Astrocyte (in vitro differentiated cells and primary cell): ENCODE results near the gene PPP1R12C. TPM values are rescaled to one million over a fixed set of nuclear protein-coding genes. Genes with fewer than 3 reads are reported as not detected.

Experiments used
- DNase-seq: peaks from one replicate; pipeline ENCODE4 v3.0.0-alpha.2; 2010; ENCODE audit warnings: low read depth
- FAIRE-seq: peaks from 2 replicates; lab custom pipeline; 2011; peaks lifted over from hg19 to GRCh38; lab: Jason Lieb, UNC
- H2AFZ ChIP-seq: 2 replicates; pipeline ENCODE4 v1.6.0; 2012; ENCODE audit warnings: low read depth, low read length, inconsistent platforms
- H3K27ac ChIP-seq: 2 replicates; pipeline ENCODE4 v1.5.1; 2011; ENCODE audit warnings: low read depth, low read length, inconsistent platforms
- H3K27me3 ChIP-seq: 2 replicates; pipeline ENCODE4 v1.6.0; 2011; ENCODE audit warnings: low read length, inconsistent platforms; ENCODE audit not compliant: insufficient read depth
- H3K36me3 ChIP-seq: 2 replicates; pipeline ENCODE4 v1.5.1; 2011; ENCODE audit warnings: low read length, inconsistent platforms; ENCODE audit not compliant: insufficient read depth
- H3K4me1 ChIP-seq: 2 replicates; pipeline ENCODE4 v1.5.1; 2011; ENCODE audit warnings: low read length, inconsistent platforms; ENCODE audit not compliant: insufficient read depth
- H3K4me2 ChIP-seq: 2 replicates; pipeline ENCODE4 v1.6.0; 2012; ENCODE audit warnings: low read length, inconsistent platforms
- H3K4me3 ChIP-seq: 2 replicates; pipeline ENCODE4 v1.5.1; 2011; ENCODE audit warnings: low read depth, mild to moderate bottlenecking, low read length, inconsistent platforms; ENCODE audit not compliant: insufficient read depth
- H3K79me2 ChIP-seq: 2 replicates; pipeline ENCODE4 v1.6.0; 2012; ENCODE audit warnings: mild to moderate bottlenecking, low read length, inconsistent platforms; ENCODE audit not compliant: insufficient read depth
- H3K9ac ChIP-seq: 2 replicates; pipeline ENCODE4 v1.6.0; 2012; ENCODE audit warnings: mild to moderate bottlenecking, low read length, inconsistent platforms
- H3K9me3 ChIP-seq: 2 replicates; pipeline ENCODE4 v1.5.1; 2012; ENCODE audit warnings: low read depth, mild to moderate bottlenecking, low read length, inconsistent platforms; ENCODE audit not compliant: insufficient read depth
- H4K20me1 ChIP-seq: 2 replicates; pipeline ENCODE4 v1.6.0; 2012; ENCODE audit warnings: low read length, inconsistent platforms; ENCODE audit not compliant: insufficient read depth
- H3K27ac Mint-ChIP-seq: one replicate; pipeline ENCODE4 v1.8.0; 2021; ENCODE audit warnings: mild to moderate bottlenecking, mixed read lengths; ENCODE audit not compliant: unreplicated experiment
- H3K27me3 Mint-ChIP-seq: one replicate; pipeline ENCODE4 v1.8.0; 2021; ENCODE audit warnings: low read depth, mixed read lengths; ENCODE audit not compliant: unreplicated experiment
- H3K36me3 Mint-ChIP-seq: one replicate; pipeline ENCODE4 v1.8.0; 2021; ENCODE audit warnings: low read depth, mixed read lengths; ENCODE audit not compliant: unreplicated experiment
- H3K4me1 Mint-ChIP-seq: one replicate; pipeline ENCODE4 v1.8.0; 2021; ENCODE audit warnings: low read depth, mixed read lengths; ENCODE audit not compliant: unreplicated experiment
- H3K4me3 Mint-ChIP-seq: one replicate; pipeline ENCODE4 v1.8.0; 2021; ENCODE audit warnings: mild to moderate bottlenecking, moderate library complexity, mixed read lengths; ENCODE audit not compliant: unreplicated experiment
- H3K9me3 Mint-ChIP-seq: one replicate; pipeline ENCODE4 v1.8.0; 2021; ENCODE audit warnings: mild to moderate bottlenecking, mixed read lengths; ENCODE audit not compliant: unreplicated experiment
- CTCF ChIP-seq: IDR thresholded peaks from 2 replicates; pipeline ENCODE4 v1.5.1; 2011; ENCODE audit warnings: low read depth, mild to moderate bottlenecking, inconsistent platforms, low read length, moderate library complexity; ENCODE audit not compliant: insufficient read depth
- EZH2 ChIP-seq: IDR thresholded peaks from 2 replicates; pipeline ENCODE4 v1.6.1; 2012; ENCODE audit warnings: mild to moderate bottlenecking, low read length, inconsistent platforms; ENCODE audit not compliant: insufficient read depth
- total RNA-seq: library from RNA; stranded (reverse); gene quantifications from 2 replicates; pipeline ENCODE4 v1.2.1, GENCODE V29; 2021

Gene PPP1R12C
- total RNA-seq, 1 donor from 2014 or later = 86.2 TPM

GRCh38 chr19:55048446-55048845 is 69.0 kb downstream of the PPP1R12C start:
- Histone ChIP-seq H2AFZ (no peak overlapping the region), H3K9me3 (no peaks in the 10 kb centered on the region), H3K27me3 (no peaks in the 10 kb centered on the region), H3K9ac (no peak overlapping the region), H3K79me2 (no peaks in the 10 kb centered on the region), H3K36me3 (peaks cover 5% of the 10 kb centered on the region), H3K4me2 (no peak overlapping the region), H4K20me1 (no peaks in the 10 kb centered on the region), H3K4me1 (no peaks in the 10 kb centered on the region), H3K27ac (no peak overlapping the region), H3K4me3 (no peak overlapping the region)
- Mint-ChIP-seq H3K27me3 (no peaks in the 10 kb centered on the region), H3K36me3 (peaks cover 17% of the 10 kb centered on the region), H3K4me3 (no peak overlapping the region), H3K4me1 (no peaks in the 10 kb centered on the region), H3K9me3 (no peaks in the 10 kb centered on the region), H3K27ac (no peak overlapping the region)
- no peak for TF ChIP-seq CTCF
- TF ChIP-seq EZH2 = no peak
- DNase-seq (no peak), FAIRE-seq (no peak)

DNA sequence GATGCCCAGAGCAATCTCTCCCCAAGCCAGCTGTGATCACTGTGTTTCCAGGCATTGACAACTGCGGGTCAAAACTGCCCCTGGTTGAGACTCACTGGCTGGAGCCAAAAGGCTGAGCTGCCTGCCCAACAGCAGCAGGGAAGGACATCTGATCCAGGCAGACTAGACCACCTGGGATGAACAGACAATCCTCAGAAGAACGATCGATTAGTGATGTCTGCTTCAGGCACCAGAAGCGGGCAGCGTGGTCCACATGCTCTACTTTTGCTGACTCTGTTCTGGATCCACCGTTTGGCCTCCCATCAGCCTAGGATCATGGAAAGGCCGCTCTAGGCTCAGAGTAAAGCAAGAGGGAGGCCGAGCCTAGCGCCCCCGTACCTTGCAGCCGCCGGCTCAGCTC is 69.5 kb downstream of the PPP1R12C start:
- peaks cover 17% of the 10 kb centered on the region for H3K36me3 Mint-ChIP-seq

More for the DNA sequence above, 69.5 kb downstream of the PPP1R12C start:
- Histone ChIP-seq H4K20me1 (no peaks in the 10 kb centered on the region), H3K4me1 (no peaks in the 10 kb centered on the region), H3K36me3 (peaks cover 5% of the 10 kb centered on the region), H3K4me3 (no peak overlapping the region), H2AFZ (no peak overlapping the region), H3K27ac (no peak overlapping the region), H3K4me2 (no peak overlapping the region), H3K79me2 (no peaks in the 10 kb centered on the region), H3K9me3 (no peaks in the 10 kb centered on the region), H3K9ac (no peak overlapping the region), H3K27me3 (no peaks in the 10 kb centered on the region)
- Mint-ChIP-seq H3K27me3 (no peaks in the 10 kb centered on the region), H3K9me3 (no peaks in the 10 kb centered on the region), H3K27ac (no peak overlapping the region), H3K4me1 (no peaks in the 10 kb centered on the region), H3K4me3 (no peak overlapping the region)
- TF ChIP-seq CTCF = no peak
- no peak for TF ChIP-seq EZH2
- no peak for FAIRE-seq
- no peak for DNase-seq
